ENCODE measurements around the gene NBPF1.
"Not testable (repeated sequence)": the region's sequence is repeated elsewhere in the genome, so short reads cannot be mapped to it uniquely, and the experiment has no call there.

Gene NBPF1

DNA sequence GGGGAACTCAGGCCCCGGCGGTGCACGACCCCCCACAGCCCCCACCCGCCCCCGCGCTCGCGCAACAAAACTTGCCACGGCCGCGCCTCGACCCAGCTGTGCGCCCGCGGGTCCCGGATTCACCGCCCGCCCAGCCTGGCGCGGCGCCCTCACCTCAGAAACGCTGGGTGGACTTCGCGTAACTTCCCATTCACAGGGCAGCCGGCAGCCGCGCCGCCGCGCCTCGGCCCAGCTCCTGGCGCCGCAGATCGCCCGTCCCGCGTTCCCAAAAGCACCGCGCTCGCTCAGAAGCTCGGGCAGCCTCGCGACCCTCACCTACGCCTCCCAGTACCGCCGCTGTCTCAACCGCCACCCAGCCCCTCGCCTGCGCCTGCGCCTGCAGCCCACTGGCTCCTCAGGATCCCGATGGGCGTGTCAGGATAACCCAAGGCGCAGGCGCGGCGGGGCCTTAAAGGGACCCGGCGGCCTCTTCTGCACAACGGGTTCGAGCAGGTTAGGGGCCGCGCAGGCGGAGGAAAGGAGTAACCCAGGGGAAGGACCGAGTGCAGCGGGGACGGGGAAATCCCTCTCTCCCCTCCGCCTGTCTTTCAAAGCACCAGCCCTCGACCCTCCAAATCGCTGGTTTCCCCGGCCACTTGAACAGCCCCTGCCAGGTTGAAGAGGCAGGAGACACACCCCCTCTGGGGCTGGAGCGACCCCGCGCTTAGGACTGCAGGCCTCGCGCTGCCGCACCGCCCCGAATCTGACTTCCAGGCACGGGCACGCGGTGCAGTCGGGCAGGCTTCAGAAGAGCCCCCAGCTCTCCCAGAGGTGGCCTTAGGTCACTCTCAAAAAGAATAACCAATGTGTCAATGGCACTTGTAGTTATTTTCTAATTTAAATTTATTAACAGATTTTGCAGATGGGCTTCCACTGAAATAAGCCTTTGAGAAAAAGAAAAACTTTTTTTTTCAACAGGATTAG is at the start of gene NBPF1:
Gene NBPF1, minus strand, starts transcription at position 380 of the 963 bp plus-strand sequence.
- peak; percentile 100 for DNase-seq

DNA sequence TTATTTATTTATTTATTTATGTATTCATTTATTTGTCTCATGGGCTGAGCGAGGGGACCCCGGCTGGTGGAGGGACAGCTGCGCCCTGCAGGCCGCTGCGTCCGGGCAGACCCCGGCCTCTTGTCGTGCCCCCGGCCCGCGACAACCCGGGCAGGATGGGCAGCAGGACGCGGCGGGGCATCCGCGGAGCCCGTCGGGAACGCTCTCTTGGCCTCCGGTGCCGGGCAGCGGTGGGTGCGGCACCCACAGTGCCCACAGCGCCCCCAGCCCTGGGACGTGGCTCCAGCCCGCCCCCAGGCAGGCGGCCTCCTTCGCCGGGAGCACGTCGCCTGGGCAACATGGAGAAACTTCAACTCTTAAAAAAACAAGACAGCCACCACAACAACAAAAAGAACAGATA is 44.9 kb upstream of the NBPF1 start:
- DNase-seq = not testable (repeated sequence)

DNA sequence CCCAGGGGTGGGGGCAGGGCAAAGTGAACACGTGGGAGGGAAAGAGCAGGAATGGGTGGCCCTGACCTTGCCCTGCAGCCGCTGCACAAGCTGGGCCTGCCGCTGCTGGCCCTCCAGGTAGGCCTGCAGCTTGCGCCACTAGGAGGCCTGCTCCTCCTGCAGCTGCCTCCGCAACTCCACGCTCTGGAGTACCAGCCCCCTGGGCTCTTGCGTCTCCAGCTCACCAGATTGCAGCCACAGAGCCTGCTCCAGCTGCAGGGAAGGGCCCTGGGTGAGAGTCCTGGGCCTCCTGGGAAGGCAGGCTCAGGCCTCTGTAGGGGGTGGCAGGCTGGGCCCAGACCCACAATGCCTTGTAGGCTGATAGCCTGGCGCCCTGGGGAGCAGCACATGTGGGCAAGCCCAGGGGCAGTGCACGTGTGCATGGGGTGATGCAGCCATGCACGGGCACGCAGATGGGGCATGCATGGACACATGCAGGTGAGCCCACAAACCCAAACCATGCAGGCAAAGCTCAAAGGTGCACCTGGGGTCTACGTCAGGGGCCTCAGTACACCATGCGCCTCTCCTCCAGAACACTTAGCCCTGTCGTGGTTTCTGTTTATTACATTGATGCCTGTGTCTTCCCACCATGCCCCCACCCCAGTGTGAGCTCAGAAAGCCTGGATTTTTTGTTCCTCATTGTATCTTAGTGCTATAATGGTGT is 43.8 kb upstream of the NBPF1 start:
- DNase-seq = not testable (repeated sequence)

- DNase-seq = not testable (repeated sequence)
Observed at GRCh38 chr1:16656574-16656973, 43.2 kb upstream of the NBPF1 start.

GRCh38 chr1:16651560-16651959 is 38.2 kb upstream of the NBPF1 start:
- not testable (repeated sequence) for DNase-seq

- DNase-seq = not testable (repeated sequence)
Observed at GRCh38 chr1:16649960-16650359, 36.6 kb upstream of the NBPF1 start.

DNA sequence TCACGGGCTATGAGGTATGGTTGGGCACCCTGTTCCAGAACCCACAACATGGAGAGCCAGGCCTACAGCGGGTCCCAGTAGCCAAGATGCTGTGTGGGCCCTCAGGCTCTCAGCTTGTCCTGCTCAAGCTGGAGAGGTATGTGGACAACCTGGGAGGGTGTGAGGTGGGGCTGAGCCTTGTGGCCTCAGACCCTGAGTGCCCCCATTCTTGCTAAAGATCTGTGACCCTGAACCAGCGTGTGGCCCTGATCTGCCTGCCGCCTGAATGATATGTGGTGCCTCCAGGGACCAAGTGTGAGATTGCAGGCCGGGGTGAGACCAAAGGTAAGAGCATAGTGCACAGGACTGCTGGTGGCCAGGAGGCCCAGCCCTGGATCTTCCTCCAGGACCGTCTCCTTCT is 36.0 kb upstream of the NBPF1 start:
- DNase-seq = not testable (repeated sequence)

GRCh38 chr1:16648756-16649155 is 35.4 kb upstream of the NBPF1 start:
- DNase-seq = not testable (repeated sequence)

DNA sequence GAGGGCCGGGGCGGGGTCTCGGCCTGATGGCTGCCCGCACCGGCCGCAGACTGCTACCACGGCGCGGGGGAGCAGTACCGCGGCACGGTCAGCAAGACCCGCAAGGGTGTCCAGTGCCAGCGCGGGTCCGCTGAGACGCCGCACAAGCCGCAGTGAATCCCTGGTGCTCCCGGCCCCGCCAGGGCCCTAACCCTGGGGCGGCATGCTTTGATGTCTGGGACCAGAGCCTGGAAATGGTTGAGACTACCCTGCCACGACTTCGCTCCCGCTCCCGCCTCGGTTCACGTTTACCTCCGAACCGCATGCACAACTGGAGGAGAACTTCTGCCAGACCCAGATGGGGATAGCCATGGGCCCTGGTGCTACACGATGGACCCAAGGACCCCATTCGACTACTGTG is 34.9 kb upstream of the NBPF1 start:
- not testable (repeated sequence) for DNase-seq

DNA sequence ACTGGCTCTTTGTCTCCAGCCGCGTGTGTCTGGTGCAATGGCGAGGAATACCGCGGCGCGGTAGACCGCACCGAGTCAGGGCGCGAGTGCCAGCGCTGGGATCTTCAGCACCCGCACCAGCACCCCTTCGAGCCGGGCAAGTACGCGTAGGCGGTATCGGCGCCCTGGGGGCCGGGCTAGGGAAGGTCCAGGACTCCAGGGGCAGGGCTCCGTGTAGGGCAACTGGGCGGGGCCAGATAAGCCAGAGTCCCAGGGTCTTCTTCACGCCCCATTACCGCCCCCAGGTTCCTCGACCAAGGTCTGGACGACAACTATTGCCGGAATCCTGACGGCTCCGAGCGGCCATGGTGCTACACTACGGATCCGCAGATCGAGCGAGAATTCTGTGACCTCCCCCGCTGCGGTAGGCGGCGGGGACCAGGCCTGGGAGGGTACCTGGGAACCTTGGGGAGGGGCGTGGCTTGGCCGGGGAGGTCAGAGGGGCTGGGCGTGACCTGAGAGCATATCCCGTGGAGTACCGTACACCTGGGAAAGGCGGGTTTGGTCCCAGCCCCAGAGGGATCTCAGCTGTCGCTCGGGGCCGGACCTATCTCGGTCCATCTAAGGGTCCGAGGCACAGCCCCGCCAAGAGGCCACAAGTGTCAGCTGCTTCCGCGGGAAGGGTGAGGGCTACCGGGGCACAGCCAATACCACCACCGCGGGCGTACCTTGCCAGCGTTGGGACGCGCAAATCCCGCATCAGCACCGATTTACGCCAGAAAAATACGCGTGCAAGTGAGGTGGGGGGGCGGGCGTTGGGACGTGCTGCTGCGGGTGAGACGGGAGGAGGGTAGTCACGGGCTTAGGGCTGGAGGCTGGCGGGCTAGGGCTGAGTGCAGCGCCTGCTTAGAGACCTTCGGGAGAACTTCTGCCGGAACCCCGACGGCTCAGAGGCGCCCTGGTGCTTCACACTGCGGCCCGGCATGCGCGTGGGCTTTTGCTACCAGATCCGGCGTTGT is 34.1 kb upstream of the NBPF1 start:
- not testable (repeated sequence) for DNase-seq

GRCh38 chr1:16646716-16647115 is 33.4 kb upstream of the NBPF1 start:
- not testable (repeated sequence) for DNase-seq

GRCh38 chr1:16646061-16646664 is 32.8 kb upstream of the NBPF1 start:
- DNase-seq = not testable (repeated sequence)

- not testable (repeated sequence) for DNase-seq
Observed at GRCh38 chr1:16645271-16646060, 32.1 kb upstream of the NBPF1 start.

DNA sequence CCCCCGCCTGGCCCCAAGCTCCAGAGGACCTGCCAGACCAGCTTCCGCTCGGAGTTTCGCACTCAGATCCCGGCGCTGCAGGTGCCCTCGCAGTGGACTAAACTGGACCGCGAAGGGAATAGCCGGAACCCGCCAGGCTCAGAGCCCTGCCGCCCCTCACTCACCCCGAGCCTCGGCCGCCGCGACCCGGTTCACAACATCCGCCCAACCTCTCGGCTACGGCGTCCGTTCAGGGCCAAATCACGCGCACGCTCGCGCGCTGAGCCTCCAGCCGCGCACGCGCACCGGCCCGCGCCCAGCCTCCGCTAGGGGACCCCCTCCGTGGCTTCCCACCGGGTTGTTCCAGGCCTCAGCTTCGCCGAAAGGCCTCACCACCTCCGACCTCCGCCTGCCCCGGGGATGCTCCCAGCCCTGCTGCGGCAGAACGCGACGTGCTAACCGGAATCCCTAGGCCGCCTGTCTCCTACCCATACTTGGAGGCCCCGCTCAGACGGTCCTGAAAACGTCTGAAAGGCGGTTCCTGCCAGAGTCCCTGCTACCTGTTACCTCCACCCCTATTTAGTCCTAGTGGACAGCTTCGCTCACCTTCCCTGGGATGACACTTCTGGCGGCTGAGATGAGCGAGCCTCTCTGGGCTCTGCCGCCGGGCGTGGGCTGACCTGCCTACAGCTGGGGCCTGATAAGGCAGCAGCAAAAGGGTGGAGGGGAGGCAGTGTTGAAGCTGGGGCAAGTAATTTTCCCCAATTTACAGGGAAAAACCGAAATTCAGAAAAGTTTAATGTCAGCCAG is 31.3 kb upstream of the NBPF1 start:
- peak; percentile 75 for DNase-seq

DNA sequence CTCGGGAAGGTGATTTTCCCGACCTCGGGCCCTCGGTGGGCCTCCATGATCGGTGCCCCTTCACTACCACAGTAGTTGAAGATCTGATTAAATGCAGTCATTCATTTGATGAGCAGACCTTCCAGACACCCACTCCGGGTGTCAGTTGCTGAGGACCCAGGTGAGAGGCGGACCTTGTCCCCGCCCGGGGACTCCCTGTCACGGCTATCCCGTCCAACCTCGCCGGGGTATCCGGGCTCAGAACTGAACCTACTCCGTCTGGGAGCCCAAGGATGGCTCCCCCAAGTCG is 30.8 kb upstream of the NBPF1 start:
- DNase-seq = no peak

DNA sequence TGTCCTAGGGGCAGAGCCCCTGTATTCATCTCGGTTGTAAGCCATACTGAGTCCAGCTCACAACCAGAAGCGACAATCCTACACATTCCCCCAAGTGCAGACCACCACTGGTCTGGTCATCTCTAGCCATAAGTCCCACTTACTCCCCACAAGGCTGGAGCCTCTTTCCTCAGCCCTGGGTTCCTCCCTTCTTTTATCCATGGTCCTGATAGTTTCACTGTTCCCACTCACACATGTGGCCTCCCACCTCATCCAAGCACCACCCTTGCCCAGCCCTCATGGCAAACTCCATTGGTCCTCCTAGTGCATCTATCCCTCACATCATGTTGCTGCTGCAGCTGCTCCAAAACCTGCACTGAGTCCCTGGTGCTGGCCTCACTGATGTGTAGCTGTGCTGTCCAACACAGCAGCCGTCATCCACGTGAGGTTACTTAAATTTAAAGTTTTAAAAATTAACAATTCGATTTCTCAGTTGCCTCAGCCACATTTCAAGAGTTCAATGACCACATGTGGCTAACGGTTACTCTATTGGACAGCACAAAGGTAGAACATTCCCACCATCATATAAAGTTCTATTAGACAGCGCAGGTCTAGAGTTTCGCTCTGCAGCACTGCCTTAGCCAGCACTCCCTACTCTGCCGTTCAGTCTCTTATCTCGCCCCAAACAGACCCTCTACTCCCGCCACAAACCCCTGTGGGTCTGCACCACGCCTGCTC is 30.3 kb upstream of the NBPF1 start:
- not testable (repeated sequence) for DNase-seq

DNA sequence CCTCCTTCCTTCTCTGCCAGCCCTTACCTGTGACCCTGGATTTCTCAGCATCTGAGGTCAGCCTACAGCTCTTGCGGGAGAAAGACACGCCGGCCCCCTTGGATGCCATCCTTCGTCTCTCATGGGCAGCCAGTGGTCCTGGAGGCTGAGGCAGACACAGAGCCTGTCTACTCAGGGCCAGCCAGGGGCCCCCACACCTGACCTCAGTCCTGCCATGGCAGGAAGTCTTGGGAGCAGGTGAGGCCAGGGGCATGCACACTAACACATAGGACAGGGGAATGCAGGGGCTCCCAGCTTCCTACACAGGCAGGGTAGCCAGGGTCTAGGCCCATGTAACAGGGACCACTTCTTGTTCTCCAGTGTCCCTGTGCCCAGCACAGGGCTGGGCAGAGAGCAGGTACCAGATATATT is 29.6 kb upstream of the NBPF1 start:
- DNase-seq = not testable (repeated sequence)

GRCh38 chr1:16642025-16642966 is 28.9 kb upstream of the NBPF1 start:
- DNase-seq = not testable (repeated sequence)

Data from NCI-H1048 (cell line).